HL-60 (cell line): ENCODE measurements around the gene RAET1L.

Experiments used
- DNase-seq, 2 experiments: peaks; one replicate each; pipeline ENCODE4 v3.0.0-alpha.2; 2010 to 2020; ENCODE audit warnings: low read depth in 1 of 2, low spot score in 1 of 2
- H3K27ac ChIP-seq: fragments of 250-450 bp; sonication (Bioruptor Pico); replicated peaks from 2 replicates; pipeline ENCODE4 v1.5.1; 2020; ENCODE audit warnings: mild to moderate bottlenecking, moderate library complexity
- H3K27me3 ChIP-seq: fragments of 250-450 bp; sonication (Bioruptor Pico); 2 replicates; pipeline ENCODE4 v1.5.1; 2021; ENCODE audit warnings: mild to moderate bottlenecking, moderate library complexity; ENCODE audit not compliant: insufficient read depth, poor library complexity, severe bottlenecking
- H3K4me3 ChIP-seq: replicated peaks from 2 replicates; pipeline ENCODE4 v1.5.1; 2011; ENCODE audit warnings: mild to moderate bottlenecking, control low read depth, low read length; ENCODE audit not compliant: insufficient read depth
- CTCF ChIP-seq: IDR thresholded peaks from one replicate; pipeline ENCODE4 v1.5.1; 2011; ENCODE audit warnings: low read length, control low read depth, inconsistent platforms; ENCODE audit not compliant: insufficient read depth
- GABPA ChIP-seq: IDR thresholded peaks from 2 replicates; pipeline ENCODE4 v1.6.1; 2012; ENCODE audit warnings: low read depth
- POLR2AphosphoS5 ChIP-seq: IDR thresholded peaks from 2 replicates; pipeline ENCODE4 v1.6.1; 2012; ENCODE audit warnings: low read depth
- REST ChIP-seq: IDR thresholded peaks from 2 replicates; pipeline ENCODE4 v1.6.1; 2012; ENCODE audit warnings: low read depth; ENCODE audit not compliant: insufficient replicate concordance
- SPI1 ChIP-seq: IDR thresholded peaks from 2 replicates; pipeline ENCODE4 v1.6.1; 2012; ENCODE audit warnings: low read depth, mild to moderate bottlenecking, borderline replicate concordance

RAET1L gene

DNA sequence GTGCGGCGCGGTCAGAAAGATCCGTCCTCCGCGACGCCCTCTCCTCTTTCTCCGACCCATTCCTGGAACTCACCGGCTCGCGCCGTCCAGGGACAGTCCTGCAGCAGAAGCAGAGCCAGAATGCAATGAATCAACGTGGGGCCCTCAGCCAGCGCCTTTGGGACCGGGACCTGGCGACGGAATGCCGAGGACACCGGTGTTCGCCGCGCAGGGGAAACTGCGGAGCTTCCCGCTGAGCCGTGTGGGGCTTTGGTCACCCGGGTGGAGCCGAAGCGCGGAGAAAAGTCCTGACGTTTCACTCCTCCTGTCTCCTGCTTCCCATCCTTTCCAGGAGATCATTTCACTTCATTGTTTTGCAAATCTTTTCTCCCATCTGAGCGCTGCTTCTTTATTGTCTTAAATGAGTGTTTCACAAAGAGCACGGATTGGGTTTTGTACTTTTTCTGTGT is 35.1 kb downstream of the RAET1L start:
- H3K4me3 ChIP-seq: no peak overlapping the region
- no peak for DNase-seq
- no peak overlapping the region for H3K27ac ChIP-seq
- peaks cover 72% of the 10 kb centered on the region for H3K27me3 ChIP-seq
- TF ChIP-seq SPI1: no peak

DNA sequence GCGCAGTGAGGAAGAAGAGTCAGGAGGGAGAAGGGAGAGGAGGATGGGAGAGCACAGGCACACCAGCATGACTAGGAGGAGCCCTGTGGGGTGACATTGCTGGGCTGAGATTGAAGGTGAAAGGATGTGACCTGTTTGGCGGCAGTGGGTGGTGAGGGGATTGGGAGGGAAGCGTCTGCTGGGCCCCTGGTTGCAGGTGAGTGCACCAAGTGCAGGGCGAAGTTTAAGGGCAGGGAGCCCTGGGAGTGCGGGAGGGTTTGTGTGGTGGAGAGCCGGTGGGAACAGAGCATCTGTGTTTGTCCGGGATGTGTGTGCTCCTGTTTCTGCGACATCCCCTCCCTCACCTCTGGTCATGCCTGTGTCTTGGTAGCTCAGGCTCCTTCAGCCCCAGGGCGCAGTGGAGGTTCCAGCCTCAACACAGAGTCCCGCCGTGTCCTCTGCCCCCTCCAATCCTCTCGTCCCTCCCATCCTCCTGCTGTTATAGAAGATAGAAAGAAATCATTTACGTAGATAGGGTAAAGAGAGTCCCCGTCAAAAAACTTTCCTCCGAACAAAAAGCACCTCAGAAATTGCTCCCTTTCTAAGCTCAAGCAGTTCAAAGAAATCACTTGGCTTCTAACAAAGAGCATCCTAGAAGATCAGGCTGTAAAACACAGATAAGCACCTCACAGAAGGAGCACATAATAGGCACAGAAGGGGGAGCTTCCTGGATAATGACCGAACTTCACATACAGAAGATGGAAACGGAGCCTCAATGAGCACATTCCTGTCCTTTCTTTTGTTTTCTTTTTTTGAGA is 36.6 kb downstream of the RAET1L start:
- H3K4me3 ChIP-seq: no peak overlapping the region
- peaks cover 79% of the 10 kb centered on the region for H3K27me3 ChIP-seq
- DNase-seq: no peak
- no peak overlapping the region for H3K27ac ChIP-seq
- TF ChIP-seq POLR2AphosphoS5 (no peak), GABPA (no peak), CTCF (no peak), REST (no peak), SPI1 (no peak)

DNA sequence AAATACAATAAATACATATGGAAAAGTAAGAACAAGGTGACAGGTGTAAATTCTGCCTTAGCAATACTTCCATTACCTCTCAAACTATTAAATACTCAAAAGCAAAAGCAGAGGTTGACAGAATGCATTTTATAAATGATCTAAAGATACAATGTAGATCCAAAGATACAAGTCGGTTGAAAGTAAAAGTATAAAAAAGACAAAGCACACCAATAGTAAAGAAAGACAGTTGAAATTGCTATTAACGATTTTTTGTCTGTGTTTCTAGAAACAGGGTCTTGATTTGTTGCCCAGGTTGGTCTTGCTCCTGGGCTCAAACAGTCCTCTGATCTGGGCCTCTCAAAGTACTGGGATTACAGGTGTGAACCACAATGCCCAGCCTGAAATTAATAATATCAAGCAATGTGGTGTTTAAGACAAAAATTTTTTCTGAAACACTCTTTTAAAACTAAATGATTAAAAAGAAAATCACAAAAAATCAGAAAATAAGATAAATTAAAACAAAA is 37.7 kb downstream of the RAET1L start:
- Histone ChIP-seq H3K4me3 (no peak overlapping the region), H3K27me3 (peaks cover 74% of the 10 kb centered on the region), H3K27ac (no peak overlapping the region)
- no peak for TF ChIP-seq REST
- no peak for TF ChIP-seq POLR2AphosphoS5
- TF ChIP-seq GABPA: no peak
- TF ChIP-seq CTCF: no peak
- no peak for TF ChIP-seq SPI1
- no peak for DNase-seq

- no peak for DNase-seq
- TF ChIP-seq POLR2AphosphoS5: no peak
- TF ChIP-seq GABPA: no peak
- no peak for TF ChIP-seq REST
- no peak for TF ChIP-seq SPI1
- TF ChIP-seq CTCF: no peak
- Histone ChIP-seq H3K27me3 (peaks cover 59% of the 10 kb centered on the region), H3K4me3 (no peak overlapping the region), H3K27ac (no peak overlapping the region)
Measured at GRCh38 chr6:149985481-149985937, 39.8 kb downstream of the RAET1L start.
